Forelimb muscle (tissue), 1 donor: Measurements from ENCODE around the gene ABLIM1. TPM values are rescaled to one million over a fixed set of nuclear protein-coding genes. Genes with fewer than 3 reads are reported as not detected.

Source experiments
- DNase-seq: peaks from one replicate; pipeline ENCODE4 v3.0.0-alpha.2; 2013; ENCODE audit warnings: low read depth
- polyA plus RNA-seq: library from polyadenylated mRNA; unstranded; fragments of 120-200 nt; gene quantifications from one replicate; pipeline ENCODE4 v1.2.1, GENCODE V29; 2013; ENCODE audit not compliant: insufficient read length

The ABLIM1 gene
- polyA plus RNA-seq, 1 donor: 44.3 TPM

- no peak for DNase-seq
Measured at GRCh38 chr10:114623661-114624294, 34.3 kb downstream of the ABLIM1 start.

GRCh38 chr10:114623155-114623554 is 34.9 kb downstream of the ABLIM1 start:
- DNase-seq: no peak

- DNase-seq: no peak
Measured at GRCh38 chr10:114618722-114619121, 39.4 kb downstream of the ABLIM1 start.

GRCh38 chr10:114616516-114616915 is 41.6 kb downstream of the ABLIM1 start:
- DNase-seq: no peak

GRCh38 chr10:114616103-114616502 is 42.0 kb downstream of the ABLIM1 start:
- DNase-seq: no peak

GRCh38 chr10:114615600-114616007 is 42.5 kb downstream of the ABLIM1 start:
- DNase-seq: no peak

- DNase-seq: no peak
Measured at GRCh38 chr10:114613237-114613979, 44.7 kb downstream of the ABLIM1 start.

- no peak for DNase-seq
Measured at GRCh38 chr10:114611617-114612016, 46.5 kb downstream of the ABLIM1 start.

- DNase-seq: no peak
Measured at GRCh38 chr10:114609518-114610426, 48.3 kb downstream of the ABLIM1 start.

GRCh38 chr10:114607358-114607998 is 50.6 kb downstream of the ABLIM1 start:
- DNase-seq: no peak

GRCh38 chr10:114605155-114605797 is 52.8 kb downstream of the ABLIM1 start:
- DNase-seq: no peak

- no peak for DNase-seq
Measured at GRCh38 chr10:114604357-114605130, 53.5 kb downstream of the ABLIM1 start.

- no peak for DNase-seq
Measured at GRCh38 chr10:114603948-114604347, 54.1 kb downstream of the ABLIM1 start.

GRCh38 chr10:114603303-114603702 is 54.8 kb downstream of the ABLIM1 start:
- DNase-seq: no peak

GRCh38 chr10:114600057-114600456 is 58.0 kb downstream of the ABLIM1 start:
- DNase-seq: no peak

GRCh38 chr10:114596793-114597192 is 61.3 kb downstream of the ABLIM1 start:
- no peak for DNase-seq

GRCh38 chr10:114593816-114594468 is 64.1 kb downstream of the ABLIM1 start:
- no peak for DNase-seq

GRCh38 chr10:114593240-114593792 is 64.8 kb downstream of the ABLIM1 start:
- no peak for DNase-seq

- no peak for DNase-seq
Measured at GRCh38 chr10:114590993-114591392, 67.1 kb downstream of the ABLIM1 start.

GRCh38 chr10:114584419-114584818 is 73.7 kb downstream of the ABLIM1 start:
- DNase-seq: no peak
